Mucosa of rectum (tissue), 2 donors: ENCODE results near the gene APOA1.

ENCODE experiments used
- H3K27ac ChIP-seq, 2 donors: one replicate each; pipeline ENCODE4 v1.7.0; 2013; ENCODE audit warnings: inconsistent platforms in 2 of 2, low read depth in 2 of 2, low read length in 2 of 2
- H3K27me3 ChIP-seq, 2 donors: one replicate each; pipeline ENCODE4 v1.7.0; 2013; ENCODE audit warnings: low read length in 2 of 2; ENCODE audit not compliant: control insufficient read depth in 2 of 2, insufficient read depth in 2 of 2
- H3K36me3 ChIP-seq, 2 donors: one replicate each; pipeline ENCODE4 v1.7.0; 2013; ENCODE audit warnings: low read length in 2 of 2; ENCODE audit not compliant: control insufficient read depth in 2 of 2, insufficient read depth in 2 of 2
- H3K4me1 ChIP-seq, 2 donors: one replicate each; pipeline ENCODE4 v1.7.0; 2013; ENCODE audit warnings: low read length in 2 of 2, mild to moderate bottlenecking in 1 of 2; ENCODE audit not compliant: control insufficient read depth in 2 of 2, insufficient read depth in 2 of 2
- H3K4me3 ChIP-seq, 2 donors: one replicate each; pipeline ENCODE4 v1.7.0; 2013; ENCODE audit warnings: low read length in 2 of 2
- H3K9ac ChIP-seq, 2 donors: one replicate each; pipeline ENCODE4 v1.7.0; 2013; ENCODE audit warnings: low read length in 2 of 2, low read depth in 1 of 2, mild to moderate bottlenecking in 1 of 2
- H3K9me3 ChIP-seq, 2 donors: one replicate each; pipeline ENCODE4 v1.7.0; 2013; ENCODE audit warnings: low read length in 2 of 2; ENCODE audit not compliant: control insufficient read depth in 2 of 2
- donor health status: healthy.
- donor health status: Normal muscosa, but diverticular disease.

APOA1 gene

GRCh38 chr11:116790167-116791001, 47.0 kb downstream of the APOA1 start:
- Histone ChIP-seq H3K4me3 (no peak overlapping the region), H3K4me1 (peaks cover 11 to 15% of the 10 kb centered on the region in 2 donors), H3K9ac (no peak overlapping the region), H3K27me3 (peaks cover 0 to 3% of the 10 kb centered on the region in 2 donors), H3K9me3 (no peaks in the 10 kb centered on the region), H3K27ac (no peak overlapping the region), H3K36me3 (peaks cover 7 to 11% of the 10 kb centered on the region in 2 donors)

- peaks cover 22 to 25% of the 10 kb centered on the region in 2 donors for H3K36me3 ChIP-seq
- H3K4me3 ChIP-seq, result no peak overlapping the region
- H3K27me3 ChIP-seq, result peaks cover 0 to 3% of the 10 kb centered on the region in 2 donors
- no peak overlapping the region for H3K9ac ChIP-seq
- H3K27ac ChIP-seq, result no peak overlapping the region
- no peaks in the 10 kb centered on the region for H3K9me3 ChIP-seq
- H3K4me1 ChIP-seq, result peaks cover 11 to 15% of the 10 kb centered on the region in 2 donors
These were observed 48.4 kb downstream of the APOA1 start for GRCh38 chr11:116788975-116789374.

GRCh38 chr11:116788534-116788933, 48.9 kb downstream of the APOA1 start:
- Histone ChIP-seq H3K9me3 (no peaks in the 10 kb centered on the region), H3K27me3 (peaks cover 0 to 3% of the 10 kb centered on the region in 2 donors), H3K36me3 (peaks cover 23 to 28% of the 10 kb centered on the region in 2 donors), H3K9ac (peak overlapping the region; percentile 86 to 89), H3K4me1 (peaks cover 11 to 15% of the 10 kb centered on the region in 2 donors), H3K4me3 (peak overlapping the region; percentile 89 to 96), H3K27ac (no peak overlapping the region)

GRCh38 chr11:116787786-116788486, 49.5 kb downstream of the APOA1 start, which contains the start of gene ZPR1:
Gene ZPR1, minus strand, starts transcription at chr11:116788023. Its CDS starts 33 bp downstream, at chr11:116787990.
- H3K4me1 ChIP-seq, result peaks cover 11 to 15% of the 10 kb centered on the region in 2 donors
- H3K4me3 ChIP-seq, result peak within 1 kb of the TSS; percentile 89 to 96
- peak within 1 kb of the TSS; percentile 78 to 83 for H3K27ac ChIP-seq
- H3K27me3 ChIP-seq, result peaks cover 0 to 3% of the 10 kb centered on the region in 2 donors
- H3K9ac ChIP-seq, result peak within 1 kb of the TSS; percentile 86 to 89
- H3K9me3 ChIP-seq, result no peaks in the 10 kb centered on the region
- H3K36me3 ChIP-seq, result peaks cover 29 to 34% of the 10 kb centered on the region in 2 donors

GRCh38 chr11:116787436-116787785, 50.0 kb downstream of the APOA1 start:
- Histone ChIP-seq H3K27me3 (peaks cover 0 to 3% of the 10 kb centered on the region in 2 donors), H3K9me3 (no peaks in the 10 kb centered on the region), H3K27ac (peak overlapping the region; percentile 78 to 83), H3K4me1 (peaks cover 11 to 15% of the 10 kb centered on the region in 2 donors), H3K4me3 (peak overlapping the region; percentile 89 to 96), H3K9ac (peak overlapping the region; percentile 71 to 86), H3K36me3 (peaks cover 34 to 38% of the 10 kb centered on the region in 2 donors)

- no peaks in the 10 kb centered on the region for H3K9me3 ChIP-seq
- peaks cover 0 to 3% of the 10 kb centered on the region in 2 donors for H3K27me3 ChIP-seq
- H3K36me3 ChIP-seq, result peaks cover 39 to 42% of the 10 kb centered on the region in 2 donors
- H3K9ac ChIP-seq, result peak overlapping the region; percentile 71 to 86
- H3K4me3 ChIP-seq, result peak overlapping the region; percentile 89 to 96
- H3K27ac ChIP-seq, result no peak overlapping the region
- peaks cover 11 to 15% of the 10 kb centered on the region in 2 donors for H3K4me1 ChIP-seq
These were observed 50.5 kb downstream of the APOA1 start for GRCh38 chr11:116786966-116787365.

- no peak overlapping the region for H3K4me3 ChIP-seq
- no peaks in the 10 kb centered on the region for H3K9me3 ChIP-seq
- peaks cover 11 to 13% of the 10 kb centered on the region in 2 donors for H3K4me1 ChIP-seq
- H3K36me3 ChIP-seq, result peaks cover 40 to 46% of the 10 kb centered on the region in 2 donors
- H3K9ac ChIP-seq, result no peak overlapping the region
- H3K27ac ChIP-seq, result no peak overlapping the region
- peaks cover 0 to 3% of the 10 kb centered on the region in 2 donors for H3K27me3 ChIP-seq
These were observed 51.1 kb downstream of the APOA1 start for GRCh38 chr11:116786326-116786725.
